Neutrophil (primary cell): ENCODE measurements around the gene CASTOR2.
A peak's percentile ranks its signal among the peaks of the same experiment; 100 is the strongest.
"Not testable (repeated sequence)": the region's sequence is repeated elsewhere in the genome, so short reads cannot be mapped to it uniquely, and the experiment has no call there.

ENCODE experiments used
- H3K27ac ChIP-seq: fragments of 200-600 bp; sonication (generic); 2 replicates; pipeline ENCODE4 v1.5.1; 2016; ENCODE audit warnings: mild to moderate bottlenecking, moderate library complexity
- H3K27me3 ChIP-seq: fragments of 200-600 bp; sonication (generic); 2 replicates; pipeline ENCODE4 v1.6.0; 2016; ENCODE audit warnings: mild to moderate bottlenecking
- H3K36me3 ChIP-seq: fragments of 200-600 bp; sonication (generic); 2 replicates; pipeline ENCODE4 v1.5.1; 2017
- H3K4me1 ChIP-seq, 2 experiments: fragments of 200-600 bp in 1 of 2; sonication (generic) in 1 of 2; 1 replicate in 1 of 2; 2 replicates in 1 of 2; pipeline versions ENCODE4 v1.5.1 to v1.6.1; 2013 to 2016; ENCODE audit warnings: low read depth in 1 of 2, low read length in 1 of 2, mild to moderate bottlenecking in 1 of 2, moderate library complexity in 1 of 2; ENCODE audit not compliant: control insufficient read depth in 1 of 2, insufficient read depth in 1 of 2
- H3K4me3 ChIP-seq, 2 experiments: fragments of 200-600 bp in 1 of 2; sonication (generic) in 1 of 2; 1 replicate in 1 of 2; 2 replicates in 1 of 2; pipeline ENCODE4 v1.5.1; 2013 to 2016; ENCODE audit warnings: low read depth in 1 of 2, low read length in 1 of 2, mild to moderate bottlenecking in 1 of 2, moderate library complexity in 1 of 2
- H3K9me3 ChIP-seq: fragments of 200-600 bp; sonication (generic); 2 replicates; pipeline ENCODE4 v1.5.1; 2016
- CTCF ChIP-seq: fragments of 200-600 bp; sonication (generic); IDR thresholded peaks from 2 replicates; pipeline ENCODE4 v1.5.1; 2016; ENCODE audit warnings: antibody characterized with exemption

The CASTOR2 gene

GRCh38 chr7:75072981-75073283 is 108.4 kb downstream of the CASTOR2 start:
- no peak for TF ChIP-seq CTCF
- H3K9me3 ChIP-seq, result no peaks in the 10 kb centered on the region
- peak overlapping the region; percentile 74 for H3K27ac ChIP-seq
- H3K36me3 ChIP-seq, result peaks cover 16% of the 10 kb centered on the region
- H3K27me3 ChIP-seq, result no peaks in the 10 kb centered on the region
- peaks cover 12 to 18% of the 10 kb centered on the region in 2 experiments for H3K4me1 ChIP-seq
- peak overlapping the region; percentile 64 to 78 for H3K4me3 ChIP-seq

DNA sequence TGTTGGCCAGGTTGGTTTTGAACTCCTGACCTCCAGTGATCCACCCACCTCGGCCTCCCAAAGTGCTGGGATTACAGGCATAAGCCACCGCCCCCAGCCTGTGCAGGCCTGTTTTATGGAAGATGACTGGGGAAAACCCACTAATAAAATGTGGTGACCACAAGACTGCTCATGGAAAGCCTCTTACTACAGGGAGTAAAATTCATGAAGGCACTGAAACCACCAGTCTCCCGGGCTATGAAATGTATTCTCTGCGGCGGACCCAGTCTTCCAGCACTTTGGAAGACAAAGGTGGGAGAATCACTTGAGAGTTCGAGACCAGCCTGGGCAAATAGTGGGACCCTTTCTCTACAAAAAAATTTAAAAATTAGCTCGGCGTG is 109.7 kb downstream of the CASTOR2 start:
- Histone ChIP-seq H3K27ac (peak overlapping the region; percentile 74), H3K4me3 (peak overlapping the region; percentile 64 to 78)
- H3K27me3 ChIP-seq, result not testable (repeated sequence)

More for the DNA sequence above, 109.7 kb downstream of the CASTOR2 start:
- H3K9me3 ChIP-seq, result not testable (repeated sequence)
- peaks cover 12 to 22% of the 10 kb centered on the region in 2 experiments for H3K4me1 ChIP-seq
- H3K36me3 ChIP-seq, result peaks cover 10% of the 10 kb centered on the region
